Fibroblast of lung (primary cell): ENCODE data around the gene CTNNBIP1.

Experiments used
- EZH2 ChIP-seq: IDR thresholded peaks from 2 replicates; pipeline ENCODE4 v1.5.1; 2012; ENCODE audit warnings: low read length, control low read depth, mild to moderate bottlenecking; ENCODE audit errors: missing control alignments
- TF ChIP-seq, protein P1 (sequence below), 2 donors: IDR thresholded peaks in 1 of 2; conservative IDR thresholded peaks in 1 of 2; 1 replicate in 1 of 2; 2 replicates in 1 of 2; pipeline ENCODE4 v1.5.1; 2011 to 2012; ENCODE audit warnings: low read length in 2 of 2, control low read depth in 1 of 2, inconsistent platforms in 1 of 2, low read depth in 1 of 2, mild to moderate bottlenecking in 1 of 2

DNA sequence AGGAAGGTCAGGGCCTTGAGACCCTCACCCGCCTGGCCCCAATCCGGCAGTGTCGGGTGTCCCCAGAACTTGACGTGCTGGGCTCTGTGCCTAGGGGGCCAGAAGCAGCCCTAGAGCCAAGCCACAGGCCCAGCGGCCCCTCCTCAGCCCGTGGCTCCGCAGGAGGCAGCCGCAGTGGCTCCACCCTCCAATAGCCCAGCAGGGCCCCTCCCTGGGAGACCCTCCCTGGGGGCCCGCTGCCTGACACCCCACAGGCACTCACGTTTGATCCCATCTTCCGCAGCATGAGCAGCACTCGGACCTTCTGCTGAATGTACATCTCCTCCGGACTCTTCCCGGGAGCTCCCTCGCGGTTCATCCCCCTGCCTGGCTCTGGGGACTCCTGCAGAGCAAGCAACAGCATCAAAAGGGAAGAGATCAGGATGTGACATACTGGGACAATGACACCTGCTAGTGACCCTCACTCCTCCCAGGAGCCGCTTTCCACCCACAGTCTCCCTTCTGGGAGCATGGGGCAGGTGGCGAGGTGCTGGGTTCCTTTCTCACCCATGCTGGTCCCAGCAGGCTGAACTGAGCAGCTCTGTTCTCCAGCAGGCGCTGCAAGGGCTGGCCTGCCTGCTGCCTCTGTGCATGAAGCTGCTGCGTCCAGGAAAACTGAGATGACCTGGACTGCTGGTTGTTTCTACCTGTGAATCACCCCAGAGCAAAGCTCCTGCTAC, 38.2 kb downstream of the CTNNBIP1 start:
- TF ChIP-seq, protein P1, sequence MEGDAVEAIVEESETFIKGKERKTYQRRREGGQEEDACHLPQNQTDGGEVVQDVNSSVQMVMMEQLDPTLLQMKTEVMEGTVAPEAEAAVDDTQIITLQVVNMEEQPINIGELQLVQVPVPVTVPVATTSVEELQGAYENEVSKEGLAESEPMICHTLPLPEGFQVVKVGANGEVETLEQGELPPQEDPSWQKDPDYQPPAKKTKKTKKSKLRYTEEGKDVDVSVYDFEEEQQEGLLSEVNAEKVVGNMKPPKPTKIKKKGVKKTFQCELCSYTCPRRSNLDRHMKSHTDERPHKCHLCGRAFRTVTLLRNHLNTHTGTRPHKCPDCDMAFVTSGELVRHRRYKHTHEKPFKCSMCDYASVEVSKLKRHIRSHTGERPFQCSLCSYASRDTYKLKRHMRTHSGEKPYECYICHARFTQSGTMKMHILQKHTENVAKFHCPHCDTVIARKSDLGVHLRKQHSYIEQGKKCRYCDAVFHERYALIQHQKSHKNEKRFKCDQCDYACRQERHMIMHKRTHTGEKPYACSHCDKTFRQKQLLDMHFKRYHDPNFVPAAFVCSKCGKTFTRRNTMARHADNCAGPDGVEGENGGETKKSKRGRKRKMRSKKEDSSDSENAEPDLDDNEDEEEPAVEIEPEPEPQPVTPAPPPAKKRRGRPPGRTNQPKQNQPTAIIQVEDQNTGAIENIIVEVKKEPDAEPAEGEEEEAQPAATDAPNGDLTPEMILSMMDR (conservative IDR thresholded peaks at IDR 0.05 in 1 of 2, IDR thresholded peaks at IDR 0.05 in 1 of 2; ENCODE audit: low read depth in 1 of 2, low read length in 2 of 2), result no peak
- no peak for TF ChIP-seq EZH2
